ENCODE results near the gene LRRC2.
"Not testable (repeated sequence)": the region's sequence is repeated elsewhere in the genome, so short reads cannot be mapped to it uniquely, and the experiment has no call there.

The LRRC2 gene

DNA sequence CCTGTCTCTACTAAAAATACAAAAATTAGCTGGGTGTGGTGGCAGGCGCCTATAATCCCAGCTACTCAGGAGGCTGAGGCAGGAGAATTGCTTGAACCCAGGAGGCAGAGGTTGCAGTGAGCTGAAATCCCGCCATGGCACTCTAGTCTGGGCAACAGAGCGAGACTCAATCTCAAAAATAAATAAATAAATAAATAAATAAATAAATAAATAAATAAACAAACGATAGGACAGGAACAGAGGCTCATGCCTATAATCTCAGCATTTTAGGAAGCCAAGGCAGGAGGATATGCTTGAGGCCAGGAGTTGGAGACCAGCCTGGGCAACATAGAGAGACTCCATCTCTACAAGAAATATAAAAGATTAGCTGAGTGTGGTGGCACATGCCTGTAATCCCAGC lies 43.9 kb downstream of the LRRC2 start:
- DNase-seq, result not testable (repeated sequence)

DNA sequence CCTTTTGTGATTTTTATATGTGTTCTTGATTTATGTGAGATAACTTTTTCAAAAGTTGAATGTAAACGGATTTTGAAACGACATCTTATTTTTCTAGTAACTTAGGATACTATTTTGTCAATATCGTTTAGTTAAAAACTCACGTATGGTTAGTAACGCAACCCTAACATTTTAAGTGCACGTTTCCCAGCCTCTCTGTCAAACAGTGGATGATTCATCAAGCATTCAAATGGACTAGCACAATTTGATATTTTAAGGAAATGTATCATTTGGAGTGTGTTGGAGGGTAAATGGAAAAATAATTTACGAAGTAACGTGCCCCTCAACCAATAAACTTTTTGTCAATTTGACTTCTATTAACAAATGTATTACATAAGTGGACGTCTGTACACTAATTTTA lies 45.0 kb downstream of the LRRC2 start:
- DNase-seq, result no peak

DNA sequence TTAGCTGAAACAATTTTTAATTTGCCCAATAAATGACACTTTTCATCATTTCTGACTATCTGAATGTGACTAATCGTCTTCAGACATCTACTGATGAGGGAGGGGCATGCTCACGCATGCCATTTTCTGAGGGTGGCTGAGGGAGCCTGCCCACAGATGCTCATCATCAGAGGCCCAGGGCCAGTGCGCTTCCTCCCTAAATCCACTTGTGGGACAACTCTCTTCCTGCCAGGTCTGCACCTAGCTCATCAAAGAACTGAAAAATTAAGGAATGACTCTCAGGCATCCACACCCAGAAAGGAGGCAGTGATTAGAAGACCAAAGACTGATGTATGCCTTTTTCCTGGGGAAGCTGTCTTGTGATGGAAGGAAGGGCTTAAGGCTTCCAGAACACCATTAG lies 45.6 kb downstream of the LRRC2 start:
- DNase-seq, result peak; percentile 63

DNA sequence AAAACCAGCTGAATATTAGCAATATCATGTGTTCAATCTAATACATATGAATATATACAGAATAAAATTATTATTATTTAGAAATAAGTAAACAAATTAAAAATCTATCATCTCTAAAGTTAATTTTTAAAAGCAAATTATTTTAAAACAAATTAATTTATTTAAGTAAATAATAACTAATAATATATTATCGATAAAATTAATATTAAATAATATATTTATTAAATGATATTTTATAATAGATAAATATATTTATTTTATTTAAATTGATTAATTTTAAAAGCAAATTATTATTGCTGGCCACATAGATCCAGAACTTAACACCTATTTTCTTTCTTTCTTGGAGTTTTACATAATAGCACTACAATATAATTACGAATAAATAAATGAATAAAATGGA lies 46.1 kb downstream of the LRRC2 start:
- DNase-seq, result no peak

DNA sequence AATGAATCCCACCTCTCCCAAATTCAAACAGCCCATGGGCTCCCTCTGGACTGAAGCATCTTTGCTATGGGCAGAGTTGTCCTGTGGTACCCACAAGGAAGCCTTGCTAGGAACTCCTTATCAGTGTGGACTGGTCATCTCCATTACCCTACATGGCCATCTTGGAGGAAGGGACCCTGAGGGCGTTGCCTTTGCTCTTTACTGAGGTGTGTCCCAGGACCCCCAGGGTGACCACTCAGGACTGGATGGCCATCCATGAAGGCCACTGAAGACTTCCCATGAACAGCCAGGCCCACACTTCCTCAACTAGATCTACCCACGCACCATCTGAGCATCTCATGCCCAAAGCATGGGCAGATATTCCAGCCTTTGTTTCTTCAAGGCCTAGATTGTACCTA lies 48.3 kb downstream of the LRRC2 start:
- DNase-seq, result no peak

DNA sequence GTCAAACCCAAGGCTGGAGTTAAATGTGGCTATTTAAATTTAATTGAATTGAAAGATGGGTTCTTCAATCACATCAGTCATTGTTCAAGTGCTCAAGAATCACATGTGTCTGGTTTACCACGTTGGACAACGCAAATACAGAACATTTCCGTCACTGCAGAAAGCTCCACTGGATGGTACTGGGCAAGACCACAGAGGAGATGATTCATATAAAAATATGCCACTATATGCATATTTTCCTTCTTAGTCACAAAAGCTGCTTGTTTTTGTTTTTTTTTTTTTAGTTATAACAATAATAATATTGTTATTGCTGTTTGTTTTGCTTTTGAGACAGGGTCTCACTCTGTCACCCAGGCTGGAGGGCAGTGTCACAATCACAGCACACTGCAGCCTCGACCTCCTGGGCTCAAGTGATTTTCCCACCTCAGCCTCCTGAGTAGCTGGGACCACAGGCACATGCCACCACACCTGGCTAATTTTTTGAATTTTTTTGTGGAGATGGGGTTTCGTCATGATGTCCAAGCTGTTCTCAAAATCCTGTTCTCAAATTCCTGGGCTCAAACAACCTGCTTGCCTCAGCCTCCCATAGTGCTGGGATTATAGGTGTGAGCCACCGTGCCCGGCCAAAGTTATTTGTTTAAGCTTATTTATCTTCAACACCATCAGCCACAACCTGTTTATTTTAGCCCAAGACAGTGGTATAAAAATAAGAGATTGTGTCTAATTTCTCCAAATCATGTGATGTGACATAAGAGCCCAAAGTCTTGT lies 48.9 kb downstream of the LRRC2 start:
- peak; percentile 95 for DNase-seq

DNA sequence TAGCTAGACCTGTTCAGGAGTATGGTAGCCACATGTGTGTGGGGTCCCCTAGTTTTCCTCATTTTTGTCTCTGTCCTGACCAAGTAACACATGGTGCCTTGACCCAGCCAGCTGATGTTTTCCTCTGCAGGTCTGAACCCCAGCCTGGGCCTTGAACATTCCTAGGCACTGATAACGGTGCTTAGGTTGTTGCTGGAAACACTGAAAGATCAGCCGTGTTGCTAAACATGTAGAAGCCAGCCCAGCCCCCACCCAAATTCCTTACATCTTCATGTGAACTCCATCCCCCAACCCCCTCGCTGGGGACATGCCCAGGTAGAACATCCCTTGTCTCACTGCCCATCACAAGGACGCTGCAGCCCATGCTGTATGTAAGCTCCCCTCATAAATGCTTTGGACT lies 49.6 kb downstream of the LRRC2 start:
- DNase-seq, result peak; percentile 72

DNA sequence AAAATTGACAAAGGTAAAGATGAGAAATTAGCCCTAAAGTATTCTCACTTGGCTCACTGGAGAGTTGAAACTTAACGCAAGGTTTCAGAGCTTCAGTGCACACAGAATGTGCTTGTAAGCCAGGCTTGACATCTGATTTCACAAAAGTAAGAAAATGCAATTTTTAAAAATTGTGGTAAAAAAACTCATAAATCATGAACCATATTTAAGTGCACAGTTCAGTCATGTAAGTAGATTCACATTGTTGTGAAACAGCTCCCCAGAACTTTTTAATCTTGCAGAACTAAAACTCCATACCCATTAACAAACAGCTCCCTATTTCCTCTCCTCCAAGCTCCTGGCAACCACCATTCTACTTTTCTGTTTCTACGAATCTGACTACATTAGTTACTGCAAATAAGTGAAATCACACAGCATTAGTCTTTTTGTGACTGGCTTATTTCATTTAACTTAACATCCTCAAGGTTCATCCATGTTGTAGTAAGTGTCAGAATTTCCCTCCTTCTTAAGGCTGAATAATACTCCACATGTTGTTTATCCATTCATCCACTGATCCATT lies 53.8 kb downstream of the LRRC2 start:
- no peak for DNase-seq

DNA sequence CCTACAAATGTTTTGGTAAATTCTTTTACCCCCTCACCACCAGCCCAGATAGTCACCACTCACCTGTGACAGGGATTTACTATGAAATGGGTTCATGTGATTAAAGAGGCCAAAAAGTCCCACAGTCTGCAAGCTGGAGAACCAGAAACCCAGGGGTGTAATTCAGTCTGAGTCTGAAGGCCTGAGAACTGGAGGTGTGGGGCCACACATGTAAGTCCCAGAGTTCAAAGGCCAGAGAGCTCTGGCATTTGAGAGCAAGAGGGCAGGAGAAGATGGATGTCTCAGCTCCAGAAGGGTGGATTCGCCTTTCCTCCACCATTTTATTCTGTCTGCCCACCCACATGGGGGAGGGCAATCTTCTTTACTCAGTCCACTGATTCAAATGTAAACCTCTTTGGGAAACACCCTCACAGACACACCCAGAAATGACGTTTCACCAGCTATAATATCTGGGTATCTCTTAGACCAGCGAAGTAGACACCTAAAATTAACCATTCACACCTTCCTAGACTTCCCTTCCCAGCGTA lies 56.4 kb downstream of the LRRC2 start:
- no peak for DNase-seq

DNA sequence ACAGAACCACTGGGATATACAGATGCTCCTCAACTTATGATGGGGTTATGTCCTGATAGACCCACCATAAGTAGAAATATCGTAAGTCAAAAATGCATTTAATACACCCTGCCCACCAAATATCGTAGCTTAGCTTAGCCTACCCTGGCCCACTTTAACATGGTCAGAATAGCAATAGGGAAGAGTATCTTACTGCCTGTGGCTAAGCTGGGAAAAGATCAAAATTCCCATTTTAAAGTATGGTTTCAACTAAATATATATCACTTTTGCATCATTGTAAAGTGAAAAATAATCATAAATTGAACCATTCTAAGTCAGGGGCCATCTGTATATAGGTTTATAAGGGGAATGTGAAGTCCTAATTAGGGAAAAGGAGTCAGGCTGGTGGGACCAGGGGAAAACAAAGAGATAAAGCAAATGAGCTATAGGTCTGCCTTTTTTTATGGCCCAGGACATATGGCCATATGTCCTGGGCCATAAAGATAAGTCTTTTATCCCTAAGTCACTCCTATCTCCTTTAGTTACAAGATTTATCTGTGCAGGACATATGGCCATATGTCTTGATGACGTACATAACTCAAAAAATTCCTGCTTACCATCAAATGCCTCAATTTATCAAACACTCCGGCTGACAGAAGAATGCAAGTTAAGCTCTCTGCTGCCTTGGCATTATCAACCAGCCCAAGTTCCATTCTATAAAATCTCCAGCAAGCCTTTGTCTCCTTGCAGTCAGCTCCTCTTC lies 57.1 kb downstream of the LRRC2 start:
- DNase-seq, result no peak

DNA sequence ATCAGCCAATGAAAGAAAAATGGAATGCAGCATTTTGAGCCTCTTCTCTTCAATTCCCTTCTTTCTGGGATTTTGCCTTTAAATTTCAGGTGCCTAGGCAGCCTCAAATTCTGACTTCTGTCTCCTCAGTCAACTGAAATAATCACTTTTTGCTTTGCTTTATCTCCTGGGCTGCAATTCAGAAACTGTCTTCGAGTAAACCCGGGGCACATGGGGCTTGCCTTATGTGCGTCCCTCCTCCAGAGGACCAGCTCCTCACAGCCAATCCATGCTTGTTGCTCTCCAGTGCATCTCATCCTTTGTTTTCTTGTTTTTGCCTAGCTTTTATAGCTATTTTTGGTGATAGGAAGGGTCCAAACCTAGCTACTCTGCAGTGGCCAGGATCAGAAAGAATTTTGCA lies 59.6 kb downstream of the LRRC2 start:
- no peak for DNase-seq

DNA sequence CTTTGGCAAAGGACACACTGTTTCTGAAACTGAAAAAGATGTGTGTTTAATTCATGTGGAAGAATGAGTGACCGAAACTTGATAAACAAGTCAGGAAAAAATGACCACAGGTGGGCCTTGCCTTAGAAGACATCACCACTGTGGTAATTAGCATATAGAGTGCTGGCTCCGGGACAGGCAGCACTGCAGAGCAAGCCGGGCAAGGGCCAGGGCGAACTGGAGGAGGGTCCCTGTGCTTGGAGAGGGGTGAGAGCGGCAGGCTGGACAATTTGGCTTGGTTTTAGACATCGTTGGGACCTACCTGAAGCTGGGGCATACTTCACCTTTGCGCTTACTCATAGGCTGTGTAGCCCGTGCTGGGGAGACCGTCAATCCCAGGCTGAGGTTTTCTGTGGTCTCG lies 60.1 kb downstream of the LRRC2 start:
- no peak for DNase-seq

DNA sequence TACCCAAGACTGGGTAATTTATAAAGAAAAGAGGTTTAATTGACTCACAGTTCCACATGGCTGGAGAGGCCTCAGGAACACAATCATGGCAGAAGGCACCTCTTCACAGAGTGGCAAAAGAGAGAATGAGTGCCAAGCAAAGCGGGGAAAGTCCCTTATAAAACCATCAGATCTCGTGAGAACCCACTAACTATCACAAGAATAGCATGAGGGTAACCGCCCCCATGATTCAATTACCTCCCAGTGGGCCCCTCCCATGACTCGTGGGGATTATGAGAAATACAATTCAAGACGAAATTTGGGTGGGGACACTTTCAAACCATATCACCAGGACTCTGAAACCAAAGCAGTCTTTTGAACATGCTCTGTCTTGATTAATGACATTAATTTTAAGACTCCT lies 61.3 kb downstream of the LRRC2 start:
- no peak for DNase-seq

DNA sequence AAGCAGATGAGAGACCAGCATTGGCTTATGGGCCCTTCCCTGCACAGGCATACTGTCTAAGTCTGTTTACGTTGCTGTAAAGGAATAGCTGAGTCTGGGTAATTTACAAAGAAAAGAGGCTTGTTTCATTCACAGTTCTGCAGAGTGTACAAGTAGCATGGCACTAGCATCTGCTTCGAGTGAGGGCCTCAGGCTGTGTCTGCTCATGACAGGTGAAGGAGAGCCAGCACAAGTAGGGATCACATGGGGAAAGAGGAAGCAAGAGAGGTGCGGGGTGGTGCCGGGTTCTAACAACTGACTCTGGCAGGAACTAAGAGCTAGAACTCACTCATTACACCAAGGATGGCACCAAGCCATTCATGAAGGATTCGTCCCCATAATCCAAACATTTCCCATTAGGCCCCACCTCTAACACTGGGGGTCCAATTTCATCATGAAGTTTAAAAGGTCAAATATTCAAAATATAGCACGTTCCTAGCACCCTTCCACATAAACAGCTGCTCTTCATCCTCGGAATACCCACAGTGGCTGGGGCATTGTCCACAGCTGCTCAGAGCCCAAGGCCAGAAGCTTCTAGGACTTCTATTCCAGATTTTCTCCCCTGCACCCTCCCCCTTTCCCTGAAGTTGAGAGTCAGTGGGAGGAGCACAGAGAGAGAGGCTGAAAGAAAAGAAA lies 62.8 kb downstream of the LRRC2 start:
- no peak for DNase-seq

DNA sequence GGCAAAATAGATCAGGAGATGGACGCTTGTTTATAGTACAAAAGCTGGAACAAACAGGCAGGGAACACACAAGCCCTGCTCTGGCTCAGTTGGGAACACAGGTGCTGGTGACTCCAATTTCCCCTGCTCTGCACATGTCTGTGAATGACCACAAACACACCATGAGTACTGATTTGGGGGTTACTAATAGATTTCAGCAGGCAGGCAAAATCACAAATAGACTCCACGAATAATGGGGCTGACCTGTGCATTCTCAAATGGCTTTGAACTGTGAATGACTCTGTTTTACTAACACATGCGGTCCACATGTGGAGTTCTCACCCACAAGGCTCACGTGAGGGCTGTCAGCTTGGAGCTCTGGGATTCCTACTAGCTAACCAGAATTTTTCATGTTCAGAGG lies 64.4 kb downstream of the LRRC2 start:
- no peak for DNase-seq

DNA sequence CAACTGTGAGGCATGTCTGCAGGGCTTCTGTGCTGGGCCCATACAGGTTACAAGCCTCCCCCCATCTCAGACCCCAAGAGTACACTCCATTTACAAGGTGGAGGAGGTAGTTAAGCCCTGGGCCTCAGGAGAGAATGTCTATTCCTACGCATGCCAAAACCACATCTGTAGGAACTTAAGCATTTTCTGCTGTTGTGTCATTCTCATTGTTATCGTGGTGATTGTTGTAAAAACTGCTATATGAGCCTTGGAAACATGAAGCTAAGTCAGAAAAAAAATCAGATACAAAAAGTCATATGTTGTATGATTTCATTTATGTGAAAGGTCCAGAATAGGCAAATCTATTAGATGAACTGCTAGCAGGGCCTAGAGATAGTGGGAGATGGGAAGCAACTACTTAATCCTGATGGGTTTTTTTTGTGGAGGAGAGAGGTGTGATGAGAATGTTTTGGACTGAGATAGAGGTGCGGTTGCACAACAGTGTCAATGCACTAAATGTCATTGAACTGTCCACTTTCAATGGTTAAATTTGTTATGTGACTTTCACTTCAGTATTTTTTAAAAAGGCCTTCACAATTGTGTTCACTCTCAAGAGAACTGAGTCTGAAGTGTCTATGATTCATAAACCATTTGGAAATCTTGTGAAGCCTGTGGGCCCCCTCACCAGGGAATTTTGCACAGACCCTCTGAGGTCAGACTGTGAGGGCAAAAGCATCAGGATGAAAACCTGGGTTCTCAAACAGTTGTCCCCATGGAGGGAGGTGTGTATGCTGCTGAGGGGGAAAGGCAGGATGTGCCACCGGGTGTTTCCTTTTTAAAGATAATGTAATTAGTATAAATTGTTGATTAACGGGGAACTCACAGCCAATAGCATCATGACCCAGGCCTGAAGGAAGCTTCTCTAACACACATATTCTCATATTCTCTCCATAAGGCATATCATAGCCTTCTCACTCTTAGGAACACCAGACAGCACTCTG lies 65.2 kb downstream of the LRRC2 start:
- peak; percentile 90 for DNase-seq

DNA sequence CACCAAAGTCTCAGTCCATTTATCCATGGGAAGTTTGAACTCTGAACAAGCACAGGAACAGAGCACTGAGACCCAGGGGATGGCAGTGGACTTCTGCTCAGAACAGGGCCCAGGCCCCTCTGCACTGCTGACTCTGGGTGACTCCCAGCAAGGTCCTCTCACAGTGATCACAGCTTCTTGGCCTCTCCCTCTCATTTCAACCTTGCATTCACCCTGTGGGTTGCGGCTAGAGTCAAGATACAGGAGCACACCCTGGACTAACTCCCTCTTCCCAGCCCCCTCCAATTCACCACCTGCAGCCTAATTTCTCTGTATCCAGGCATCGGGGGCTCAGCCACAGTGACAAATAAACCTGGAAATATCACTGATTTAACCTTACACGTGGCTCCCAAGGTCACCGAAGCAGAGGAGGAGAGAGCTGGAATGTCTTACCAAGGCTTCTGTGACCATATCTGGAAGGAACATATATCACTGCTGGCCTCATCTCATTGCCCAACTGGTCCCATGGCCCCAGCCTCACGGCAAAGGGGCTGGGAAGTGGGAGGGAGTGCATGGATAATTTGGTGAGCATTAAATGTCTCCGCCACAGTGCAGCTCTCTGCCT lies 67.1 kb downstream of the LRRC2 start:
- DNase-seq, result no peak

DNA sequence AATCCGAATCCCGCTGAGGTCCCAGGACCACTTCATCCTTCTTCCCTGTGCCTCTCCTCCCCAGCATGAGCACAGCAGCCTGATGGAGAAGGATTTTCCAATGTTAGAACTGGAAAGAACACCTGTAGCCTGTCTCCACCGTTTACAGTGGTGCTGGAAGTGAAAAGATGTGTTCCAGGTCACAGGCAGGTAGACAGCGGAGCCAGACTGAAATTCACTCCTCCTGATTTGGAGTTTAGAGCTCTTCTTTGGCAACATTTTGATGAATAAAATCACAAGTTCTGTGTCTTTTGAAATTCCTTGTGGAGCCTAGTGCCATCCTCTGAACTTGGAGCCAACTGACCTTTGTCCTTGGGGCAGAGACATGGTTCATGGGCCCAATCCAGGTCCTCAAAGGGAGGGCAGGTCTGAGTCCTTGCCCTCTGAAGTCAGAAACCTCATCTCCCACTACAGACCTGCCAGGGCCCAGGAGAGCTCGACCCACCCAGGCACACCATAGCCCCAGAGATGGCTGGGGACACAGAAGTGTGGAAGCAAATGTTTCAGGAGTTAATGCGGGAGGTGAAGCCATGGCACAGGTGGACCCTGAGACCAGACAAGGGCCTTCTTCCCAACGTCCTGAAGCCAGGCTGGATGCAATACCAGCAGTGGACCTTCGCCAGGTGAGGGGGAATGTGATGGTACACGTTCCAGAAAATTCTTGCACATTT lies 68.4 kb downstream of the LRRC2 start, which contains the start of gene RTP3:
Gene RTP3, plus strand, starts transcription at position 421 of the 710 bp plus-strand sequence. Its CDS starts 87 bp downstream, at position 508.
- no peak for DNase-seq

DNA sequence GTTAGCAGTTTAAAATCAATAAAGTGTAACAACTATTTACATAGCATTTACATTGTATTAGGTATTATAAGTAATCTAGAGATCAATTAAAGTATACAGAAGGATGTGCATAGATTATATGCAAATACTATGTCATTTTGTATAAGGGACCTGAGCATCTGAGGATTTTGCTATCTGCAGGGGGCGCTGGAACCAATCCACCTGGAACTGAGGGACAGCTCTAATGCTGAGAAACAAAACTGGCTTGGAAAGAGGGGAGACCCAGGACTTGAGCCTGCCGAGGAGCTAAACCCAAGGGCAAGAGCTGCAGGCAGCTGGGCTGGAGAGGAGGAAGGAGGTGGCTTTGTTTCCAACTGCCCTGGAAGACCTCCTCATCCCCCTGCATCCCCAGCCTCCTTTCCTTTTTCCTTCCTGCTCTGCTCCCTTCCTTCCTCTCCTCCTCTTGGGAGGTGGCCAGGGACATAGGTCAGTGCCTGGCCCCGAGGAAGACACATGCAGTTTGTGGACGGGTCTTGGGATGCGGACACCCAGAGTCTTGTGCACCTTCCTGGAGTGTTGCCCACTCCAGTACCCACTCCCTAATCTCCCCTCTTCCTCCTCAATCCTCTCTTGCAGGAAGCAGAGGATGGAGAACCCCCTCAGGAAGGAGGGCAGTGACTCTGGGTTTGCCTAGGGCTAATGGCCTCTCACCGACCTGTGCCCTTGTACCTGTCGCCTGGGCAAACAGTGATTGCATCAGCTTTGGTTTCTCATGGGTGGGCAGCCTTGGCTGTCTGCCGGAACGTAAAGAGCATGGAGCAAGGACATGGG lies 69.2 kb downstream of the LRRC2 start:
- DNase-seq, result peak; percentile 41

DNA sequence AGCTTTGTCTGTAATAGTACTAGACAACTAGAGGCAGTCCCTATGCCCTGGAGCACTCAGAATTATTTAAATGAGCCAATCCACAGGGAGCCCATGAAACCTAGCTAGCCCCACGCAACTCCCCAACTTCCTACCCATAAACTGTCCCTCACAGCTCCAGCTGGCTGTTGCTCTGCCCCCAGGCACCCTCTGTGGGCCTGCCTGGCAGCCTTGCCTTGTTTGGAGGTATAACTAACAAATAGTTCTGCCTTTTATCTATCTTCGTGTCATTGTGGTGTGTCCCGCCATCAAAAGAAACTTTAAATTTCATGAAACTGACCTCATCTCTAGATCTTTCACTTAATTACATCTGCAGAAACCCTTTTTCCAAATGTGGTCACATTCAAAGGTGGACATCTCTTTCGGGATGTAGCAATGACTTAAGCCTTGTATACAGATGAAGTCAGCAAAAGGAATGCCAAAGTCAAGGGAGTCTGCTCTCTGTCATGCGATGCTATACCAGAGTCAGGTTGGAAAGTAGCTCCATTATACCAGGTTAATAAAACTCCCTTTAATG lies 70.1 kb downstream of the LRRC2 start:
- peak; percentile 91 for DNase-seq
